H1 (cell line): Measurements from ENCODE around the gene SNX25. TPM values are rescaled to one million over a fixed set of nuclear protein-coding genes. Genes with fewer than 3 reads are reported as not detected.

Experiments
- CTCF ChIA-PET: fragments of 300-600 bp; sonication (Branson Sonifier 250); formaldehyde crosslinking; loops from one replicate; lab custom pipeline; 2021; ENCODE audit not compliant: partially characterized antibody; lab: Charles Lee
- POLR2A ChIA-PET: fragments of 300-600 bp; sonication (Branson Sonifier 250); formaldehyde crosslinking; loops from one replicate; lab custom pipeline; 2021; ENCODE audit warnings: inconsistent platforms; ENCODE audit not compliant: partially characterized antibody; lab: Charles Lee
- DNase-seq, 2 experiments: peaks; one replicate each; pipeline versions ENCODE4 v3.0.0 to v3.0.0-alpha.2; 2010 to 2022; ENCODE audit warnings: low spot score in 2 of 2, low read depth in 1 of 2, mixed read lengths in 1 of 2
- FAIRE-seq: peaks from 2 replicates; lab custom pipeline; 2011; peaks lifted over from hg19 to GRCh38; lab: Jason Lieb, UNC
- H2AFZ ChIP-seq: 2 replicates; pipeline ENCODE4 v1.8.1; 2012; ENCODE audit warnings: low read length, inconsistent platforms
- H2AK5ac ChIP-seq: 2 replicates; pipeline ENCODE4 v1.6.1; 2013; ENCODE audit warnings: low read depth, low read length
- H2BK120ac ChIP-seq: replicated peaks from 2 replicates; pipeline ENCODE3; 2013; ENCODE audit warnings: low read depth, low read length, inconsistent platforms
- H2BK12ac ChIP-seq: 2 replicates; pipeline ENCODE4 v1.6.1; 2013; ENCODE audit warnings: low read depth, low read length
- H2BK15ac ChIP-seq: 2 replicates; pipeline ENCODE4 v1.6.1; 2013; ENCODE audit warnings: low read length
- H2BK20ac ChIP-seq: 2 replicates; pipeline ENCODE4 v1.6.1; 2013; ENCODE audit warnings: low read length
- H2BK5ac ChIP-seq: 2 replicates; pipeline ENCODE4 v1.6.1; 2013; ENCODE audit warnings: low read depth, low read length
- H3K14ac ChIP-seq: 2 replicates; pipeline ENCODE4 v1.6.1; 2013; ENCODE audit warnings: inconsistent platforms; ENCODE audit not compliant: insufficient read length
- H3K18ac ChIP-seq: 2 replicates; pipeline ENCODE4 v1.6.1; 2013; ENCODE audit warnings: low read length; ENCODE audit errors: extremely low read depth
- H3K23ac ChIP-seq: 2 replicates; pipeline ENCODE4 v1.6.1; 2013; ENCODE audit warnings: inconsistent platforms; ENCODE audit not compliant: insufficient read length
- H3K23me2 ChIP-seq: 2 replicates; pipeline ENCODE4 v1.6.1; 2013; ENCODE audit warnings: low read depth, low read length
- H3K27ac ChIP-seq: 2 replicates; pipeline ENCODE4 v1.6.1; 2011; ENCODE audit warnings: low read depth, low read length, inconsistent platforms
- H3K27me3 ChIP-seq, 4 experiments: replicated peaks in 1 of 4; 1 replicate in 1 of 4; 2 replicates in 3 of 4; pipeline versions ENCODE4 v1.6.1 to v1.8.1; 2011 to 2013; ENCODE audit warnings: low read length in 3 of 4, mild to moderate bottlenecking in 3 of 4, inconsistent platforms in 2 of 4, mixed read lengths in 2 of 4, moderate library complexity in 1 of 4; ENCODE audit not compliant: control insufficient read depth in 3 of 4, insufficient read depth in 3 of 4; ENCODE audit errors: extremely low read depth in 1 of 4
- H3K36me3 ChIP-seq, 4 experiments: 2 replicates each; pipeline versions ENCODE4 v1.6.1 to v1.8.1; 2011 to 2013; ENCODE audit warnings: mild to moderate bottlenecking in 4 of 4, low read length in 3 of 4, moderate library complexity in 2 of 4, control low read depth in 1 of 4, inconsistent platforms in 1 of 4; ENCODE audit not compliant: insufficient read depth in 4 of 4, control insufficient read depth in 2 of 4
- H3K4ac ChIP-seq: replicated peaks from 2 replicates; pipeline ENCODE3; 2013; ENCODE audit warnings: low read length, low read depth, mixed read lengths, inconsistent platforms; ENCODE audit not compliant: insufficient read length
- H3K4me1 ChIP-seq, 4 experiments: replicated peaks in 1 of 4; 1 replicate in 1 of 4; 2 replicates in 3 of 4; pipeline versions ENCODE4 v1.6.1 to v1.8.1; 2011 to 2013; ENCODE audit warnings: low read length in 3 of 4, inconsistent platforms in 2 of 4, mixed read lengths in 1 of 4; ENCODE audit not compliant: insufficient read depth in 4 of 4, control insufficient read depth in 3 of 4
- H3K4me2 ChIP-seq, 2 experiments: 2 replicates each; pipeline versions ENCODE4 v1.6.1 to v1.8.1; 2011 to 2013; ENCODE audit warnings: low read depth in 2 of 2, low read length in 2 of 2, control low read depth in 1 of 2, inconsistent platforms in 1 of 2, mild to moderate bottlenecking in 1 of 2; ENCODE audit not compliant: insufficient read depth in 1 of 2
- H3K4me3 ChIP-seq, 4 experiments: fragments of 200-600, 300-600 bp in 1 of 4; sonication (generic), shearing (Covaris generic), sonication (Bioruptor Twin) in 1 of 4; 2 replicates each; pipeline versions ENCODE4 v1.5.1 to v1.8.1; 2011 to 2016; ENCODE audit warnings: low read length in 4 of 4, low read depth in 3 of 4, control low read depth in 2 of 4, inconsistent platforms in 2 of 4, mild to moderate bottlenecking in 2 of 4, mixed read lengths in 1 of 4, moderate library complexity in 1 of 4; ENCODE audit not compliant: insufficient read depth in 2 of 4; ENCODE audit errors: extremely low read depth in 1 of 4
- H3K56ac ChIP-seq: replicated peaks from 2 replicates; pipeline ENCODE3; 2013; ENCODE audit warnings: low read depth, mild to moderate bottlenecking, mixed read lengths, low read length, inconsistent platforms; ENCODE audit not compliant: insufficient read length
- H3K79me1 ChIP-seq: 2 replicates; pipeline ENCODE4 v1.6.1; 2013; ENCODE audit warnings: low read depth, low read length, control low read depth
- H3K79me2 ChIP-seq, 2 experiments: 2 replicates each; pipeline versions ENCODE4 v1.6.1 to v1.8.1; 2012 to 2013; ENCODE audit warnings: low read length in 2 of 2, mild to moderate bottlenecking in 2 of 2, inconsistent platforms in 1 of 2; ENCODE audit not compliant: insufficient read depth in 2 of 2, control insufficient read depth in 1 of 2
- H3K9ac ChIP-seq, 4 experiments: replicated peaks in 1 of 4; 1 replicate in 1 of 4; 2 replicates in 3 of 4; pipeline versions ENCODE4 v1.6.1 to v1.8.1; 2011 to 2013; ENCODE audit warnings: low read depth in 3 of 4, low read length in 3 of 4, control low read depth in 2 of 4, mild to moderate bottlenecking in 2 of 4, moderate library complexity in 2 of 4, inconsistent platforms in 1 of 4; ENCODE audit errors: extremely low read depth in 1 of 4
- H3K9me3 ChIP-seq, 2 experiments: 2 replicates each; pipeline versions ENCODE4 v1.6.1 to v1.8.1; 2012 to 2013; ENCODE audit warnings: mild to moderate bottlenecking in 2 of 2, moderate library complexity in 2 of 2, control low read depth in 1 of 2, inconsistent platforms in 1 of 2, low read depth in 1 of 2, low read length in 1 of 2, mixed read lengths in 1 of 2; ENCODE audit not compliant: insufficient read depth in 2 of 2
- H4K20me1 ChIP-seq, 2 experiments: replicated peaks in 1 of 2; 2 replicates each; pipeline versions ENCODE3 to v1.8.1; 2011 to 2013; ENCODE audit warnings: inconsistent platforms in 2 of 2, low read length in 2 of 2, mild to moderate bottlenecking in 1 of 2; ENCODE audit not compliant: insufficient read depth in 2 of 2, control insufficient read depth in 1 of 2
- H4K5ac ChIP-seq: 2 replicates; pipeline ENCODE4 v1.6.1; 2013; ENCODE audit warnings: low read length, low read depth, mixed read lengths, inconsistent platforms; ENCODE audit not compliant: insufficient read length
- H4K8ac ChIP-seq: 2 replicates; pipeline ENCODE4 v1.8.0; 2013; ENCODE audit warnings: mild to moderate bottlenecking, moderate library complexity, low read length, inconsistent platforms; ENCODE audit not compliant: insufficient read depth; ENCODE audit errors: extremely low read depth
- H4K91ac ChIP-seq: replicated peaks from 2 replicates; pipeline ENCODE3; 2013; ENCODE audit warnings: low read length, mixed read lengths, inconsistent platforms; ENCODE audit not compliant: insufficient read length
- TAF1 ChIP-seq: IDR thresholded peaks from 2 replicates; pipeline ENCODE4 v1.6.1; 2011; ENCODE audit warnings: mild to moderate bottlenecking, low read depth, low read length
- TEAD4 ChIP-seq: IDR thresholded peaks from 2 replicates; pipeline ENCODE4 v1.6.1; 2012; ENCODE audit warnings: low read depth, low read length, inconsistent platforms, mixed read lengths
- WGBS, 2 experiments: shearing (Covaris generic) in 1 of 2; methylation state at CpG; one replicate each; pipeline versions ENCODE4 v1.1.6 to v1.1.7; 2013 to 2015; ENCODE audit warnings: low lambda C conversion rate in 2 of 2, mixed read lengths in 2 of 2, inconsistent platforms in 1 of 2, low coverage in 1 of 2, missing lambda C conversion rate in 1 of 2; ENCODE audit not compliant: insufficient replicate concordance in 2 of 2, insufficient coverage in 1 of 2, insufficient read length in 1 of 2; ENCODE audit errors: extremely low coverage in 1 of 2, missing lambda C conversion rate in 1 of 2; 5-methylcytosine and 5-hydroxymethylcytosine counted together
- polyA plus RNA-seq, 7 experiments: library from polyadenylated mRNA; depleted of rRNA in 3 of 7; stranded (reverse) in 5 of 7; unstranded in 2 of 7; fragments of >200 nt in 5 of 7; fragments of 200-250 nt in 2 of 7; gene quantifications; 1 replicate in 5 of 7; 2 replicates in 1 of 7; 4 replicates in 1 of 7; pipeline versions ENCODE4 v1.2.1 to v1.2.3, GENCODE V29; 2011 to 2013; ENCODE audit warnings: missing spikeins in 2 of 7, mixed read lengths in 2 of 7
- total RNA-seq: library from RNA; stranded (reverse); fragmentation: NEBNext Ultra II Directional; extraction: Animal tissue kit (Norgen Biotek cat#: 25700); gene quantifications from 2 replicates; pipeline ENCODE4 v1.2.1, GENCODE V29; 2021

Gene SNX25
- total and polyA plus RNA-seq, 2 of the 8 experiments (the other 6 are each of a cell fraction or from before 2014, with no cell fraction given) = 5.4 to 19.9 TPM

GRCh38 chr4:185358959-185359358 lies 149.6 kb downstream of the SNX25 start:
- no peak overlapping the region for H3K4me2 ChIP-seq
- no peaks in the 10 kb centered on the region for H3K9me3 ChIP-seq
- no peak overlapping the region for H2BK5ac ChIP-seq
- ChIA-PET CTCF (no interaction called here), POLR2A (interaction anchor here (0.7 kb wide), 2 partner anchors 125 to 319 kb away, joined by 3 read pairs; no protein-coding TSS in a partner anchor)
- no peak overlapping the region for H3K4me3 ChIP-seq
- H3K18ac ChIP-seq = no peak overlapping the region
- H3K79me1 ChIP-seq = no peaks in the 10 kb centered on the region
- H4K20me1 ChIP-seq = no peaks in the 10 kb centered on the region
- no peak overlapping the region for H2BK15ac ChIP-seq
- H3K14ac ChIP-seq = no peak overlapping the region
- H4K91ac ChIP-seq = no peak overlapping the region
- WGBS, 2 experiments = 88% methylated on average over 4 of the region's 4 CpGs; no CpG with 5 or more reads in 1 of the 2 experiments
- no peaks in the 10 kb centered on the region for H3K23me2 ChIP-seq
- H4K5ac ChIP-seq = no peak overlapping the region
- DNase-seq (no peak), FAIRE-seq (no peak)
- H3K36me3 ChIP-seq = peaks cover 0 to 11% (median 3%) of the 10 kb centered on the region in 4 experiments; a peak in 4 of 8 replicates
- no peak for TF ChIP-seq TAF1
- TF ChIP-seq TEAD4 = peak; percentile 56; the same call in 1 of the 2 replicates
- no peak overlapping the region for H3K23ac ChIP-seq
- H2BK120ac ChIP-seq = no peak overlapping the region
- no peak overlapping the region for H2BK12ac ChIP-seq
- H3K9ac ChIP-seq = no peak overlapping the region
- H3K4me1 ChIP-seq = peaks cover 0 to 3% (median 0%) of the 10 kb centered on the region in 4 experiments; a peak in 2 of 7 replicates
- H2BK20ac ChIP-seq = no peak overlapping the region
- no peak overlapping the region for H2AFZ ChIP-seq
- no peak overlapping the region for H2AK5ac ChIP-seq
- no peak overlapping the region for H3K4ac ChIP-seq
- H4K8ac ChIP-seq = no peak overlapping the region
- H3K27ac ChIP-seq = no peak overlapping the region
- H3K56ac ChIP-seq = no peak overlapping the region
- no peaks in the 10 kb centered on the region for H3K27me3 ChIP-seq
- H3K79me2 ChIP-seq = no peaks in the 10 kb centered on the region
